Stomach (tissue), 4 donors: ENCODE data around the gene SPECC1.

Experiments
- CTCF ChIP-seq, 7 experiments: fragments of 450-650 bp in 4 of 7; fragments of 200-600 bp in 3 of 7; sonication (generic) in 3 of 7; IDR thresholded peaks; one replicate each; pipeline ENCODE4 v1.5.1; 2016 to 2019; ENCODE audit warnings: antibody characterized with exemption in 7 of 7, control low read depth in 2 of 7, mild to moderate bottlenecking in 1 of 7
- POLR2AphosphoS5 ChIP-seq, 3 donors: sonication (generic); formaldehyde crosslinking; IDR thresholded peaks; one replicate each; pipeline ENCODE4 v1.6.1; 2016; ENCODE audit warnings: antibody characterized with exemption in 3 of 3

- TF ChIP-seq CTCF (IDR thresholded peaks at IDR 0.05) (no peak), POLR2AphosphoS5 (IDR thresholded peaks at IDR 0.05) (no peak)
Measured at GRCh38 chr17:20184977-20185619, 175.9 kb downstream of the SPECC1 start.
